ENCODE data around the gene EXOC6B.
"Not testable (repeated sequence)": the region's sequence is repeated elsewhere in the genome, so short reads cannot be mapped to it uniquely, and the experiment has no call there.

EXOC6B gene

GRCh38 chr2:72421771-72422379 lies 404.0 kb downstream of the EXOC6B start:
- DNase-seq, result not testable (repeated sequence)

- no peak for DNase-seq
Observed at GRCh38 chr2:72415781-72416475, 409.9 kb downstream of the EXOC6B start.

GRCh38 chr2:72415241-72415661 lies 410.6 kb downstream of the EXOC6B start:
- no peak for DNase-seq

- DNase-seq, result no peak
Observed at GRCh38 chr2:72414137-72414760, 411.6 kb downstream of the EXOC6B start.

- no peak for DNase-seq
Observed at GRCh38 chr2:72413716-72414115, 412.1 kb downstream of the EXOC6B start.

GRCh38 chr2:72412214-72412613 lies 413.6 kb downstream of the EXOC6B start:
- no peak for DNase-seq

- no peak for DNase-seq
Observed at GRCh38 chr2:72399879-72400278, 426.0 kb downstream of the EXOC6B start.

- no peak for DNase-seq
Observed at GRCh38 chr2:72395096-72395495, 430.7 kb downstream of the EXOC6B start.

GRCh38 chr2:72394541-72395070 lies 431.2 kb downstream of the EXOC6B start:
- no peak for DNase-seq

GRCh38 chr2:72389447-72389846 lies 436.4 kb downstream of the EXOC6B start:
- DNase-seq, result no peak

GRCh38 chr2:72388263-72388662 lies 437.6 kb downstream of the EXOC6B start:
- DNase-seq, result no peak

- no peak for DNase-seq
Observed at GRCh38 chr2:72386288-72386687, 439.5 kb downstream of the EXOC6B start.

GRCh38 chr2:72378753-72379348 lies 447.0 kb downstream of the EXOC6B start:
- no peak for DNase-seq

GRCh38 chr2:72367530-72368225 lies 458.2 kb downstream of the EXOC6B start:
- no peak for DNase-seq

- no peak for DNase-seq
Observed at GRCh38 chr2:72363406-72363805, 462.4 kb downstream of the EXOC6B start.

- no peak for DNase-seq
Observed at GRCh38 chr2:72362733-72363132, 463.1 kb downstream of the EXOC6B start.

- no peak for DNase-seq
Observed at GRCh38 chr2:72361521-72361920, 464.3 kb downstream of the EXOC6B start.

- no peak for DNase-seq
Observed at GRCh38 chr2:72361042-72361441, 464.8 kb downstream of the EXOC6B start.

GRCh38 chr2:72350852-72351251 lies 475.0 kb downstream of the EXOC6B start:
- no peak for DNase-seq

GRCh38 chr2:72349016-72349415 lies 476.8 kb downstream of the EXOC6B start:
- no peak for DNase-seq

GRCh38 chr2:72347081-72347480 lies 478.8 kb downstream of the EXOC6B start:
- no peak for DNase-seq

- no peak for DNase-seq
Observed at GRCh38 chr2:72341639-72342038, 484.2 kb downstream of the EXOC6B start.

- DNase-seq, result no peak
Observed at GRCh38 chr2:72340665-72341064, 485.2 kb downstream of the EXOC6B start.

Data from CD4-positive, alpha-beta T cell treated with Interleukin-12 subunit alpha and Interleukin-12 subunit beta, for 1 hour (primary cell).